GM19328 (cell line): ENCODE results near the gene CCDC61.
A peak's percentile ranks its signal among the peaks of the same experiment; 100 is the strongest.

Source experiments
- ATAC-seq: cut with Tn5 transposase; IDR thresholded peaks from one replicate; pipeline ENCODE4 v1.9.1; 2021; ENCODE audit warnings: mild to moderate bottlenecking, moderate library complexity; ENCODE audit not compliant: unreplicated experiment

The CCDC61 gene

GRCh38 chr19:45994998-45995714, at the start of gene CCDC61:
Gene CCDC61 (plus strand): TSS chr19:45995467. CDS start chr19:46003019, 7,552 bp downstream.
- ATAC-seq = peak; percentile 93

GRCh38 chr19:45947926-45948325, 47.3 kb upstream of the CCDC61 start:
- no peak for ATAC-seq

GRCh38 chr19:45952341-45952685, 43.0 kb upstream of the CCDC61 start:
- ATAC-seq = no peak

- ATAC-seq = no peak
Measured at GRCh38 chr19:45952686-45953505, 42.4 kb upstream of the CCDC61 start.

- no peak for ATAC-seq
Measured at GRCh38 chr19:45953676-45954075, 41.6 kb upstream of the CCDC61 start.

GRCh38 chr19:45954156-45954555, 41.1 kb upstream of the CCDC61 start:
- no peak for ATAC-seq

GRCh38 chr19:45955905-45956608, 39.2 kb upstream of the CCDC61 start:
- no peak for ATAC-seq

GRCh38 chr19:45958320-45958719, 36.9 kb upstream of the CCDC61 start:
- no peak for ATAC-seq

GRCh38 chr19:45958769-45959516, 36.3 kb upstream of the CCDC61 start:
- no peak for ATAC-seq

- no peak for ATAC-seq
Measured at GRCh38 chr19:45959517-45960025, 35.7 kb upstream of the CCDC61 start.

- ATAC-seq = no peak
Measured at GRCh38 chr19:45960595-45961235, 34.6 kb upstream of the CCDC61 start.

- no peak for ATAC-seq
Measured at GRCh38 chr19:45962021-45962420, 33.2 kb upstream of the CCDC61 start.

- ATAC-seq = no peak
Measured at GRCh38 chr19:45967246-45967645, 28.0 kb upstream of the CCDC61 start.

GRCh38 chr19:45968626-45969025, 26.6 kb upstream of the CCDC61 start:
- no peak for ATAC-seq

- no peak for ATAC-seq
Measured at GRCh38 chr19:45969676-45970075, 25.6 kb upstream of the CCDC61 start.

GRCh38 chr19:45971260-45971902, 23.9 kb upstream of the CCDC61 start:
- ATAC-seq = no peak

GRCh38 chr19:45972081-45972946, 23.0 kb upstream of the CCDC61 start:
- no peak for ATAC-seq

- no peak for ATAC-seq
Measured at GRCh38 chr19:45972947-45973540, 22.2 kb upstream of the CCDC61 start.
